Measurements from ENCODE around the gene CACNA1B.

The CACNA1B gene

DNA sequence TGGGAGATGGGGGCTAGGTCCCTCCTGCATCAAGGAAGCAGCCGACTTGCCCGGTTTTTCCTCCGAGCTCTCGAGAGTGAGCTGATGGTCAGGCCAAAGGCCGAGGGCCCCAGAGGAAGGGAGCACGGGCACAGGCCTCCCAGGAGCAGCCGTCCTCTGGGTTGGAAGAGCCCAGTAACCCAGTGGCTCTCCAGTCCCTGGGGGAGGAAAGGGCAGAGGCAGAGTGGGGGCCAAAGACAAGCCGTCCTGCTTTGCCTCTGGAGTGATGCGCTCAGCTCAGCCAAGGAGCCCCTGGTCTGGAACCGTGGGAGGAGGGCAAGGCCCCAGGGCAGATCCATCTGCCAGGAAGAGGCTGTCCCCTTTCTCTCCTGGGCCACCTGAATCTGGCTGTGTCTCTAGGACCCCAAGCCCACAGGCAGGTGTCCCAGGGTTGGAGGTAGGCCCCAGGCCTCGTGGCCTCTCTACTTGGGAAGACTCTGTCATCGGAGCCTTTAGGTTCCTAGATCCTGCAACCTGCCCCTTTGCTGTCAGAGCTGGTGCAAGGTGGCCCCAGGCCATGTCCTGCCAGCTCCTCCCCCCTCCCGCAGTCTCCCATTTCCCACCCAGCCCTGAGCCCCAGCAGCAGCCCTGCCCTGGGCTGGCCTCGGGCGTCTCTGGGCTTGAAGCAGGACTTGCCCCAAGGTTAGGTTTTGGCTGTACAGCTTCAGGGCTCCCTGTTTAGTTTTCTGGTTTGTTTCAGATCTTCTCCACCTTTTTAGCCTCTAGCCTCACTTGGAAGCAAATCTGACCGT lies 224.1 kb downstream of the CACNA1B start:
- no peak overlapping the region for H3K4me3 ChIP-seq (ENCODE audit: low read depth, low read length)
- no peak for DNase-seq (ENCODE audit: low read depth)
- TF ChIP-seq, protein P1, sequence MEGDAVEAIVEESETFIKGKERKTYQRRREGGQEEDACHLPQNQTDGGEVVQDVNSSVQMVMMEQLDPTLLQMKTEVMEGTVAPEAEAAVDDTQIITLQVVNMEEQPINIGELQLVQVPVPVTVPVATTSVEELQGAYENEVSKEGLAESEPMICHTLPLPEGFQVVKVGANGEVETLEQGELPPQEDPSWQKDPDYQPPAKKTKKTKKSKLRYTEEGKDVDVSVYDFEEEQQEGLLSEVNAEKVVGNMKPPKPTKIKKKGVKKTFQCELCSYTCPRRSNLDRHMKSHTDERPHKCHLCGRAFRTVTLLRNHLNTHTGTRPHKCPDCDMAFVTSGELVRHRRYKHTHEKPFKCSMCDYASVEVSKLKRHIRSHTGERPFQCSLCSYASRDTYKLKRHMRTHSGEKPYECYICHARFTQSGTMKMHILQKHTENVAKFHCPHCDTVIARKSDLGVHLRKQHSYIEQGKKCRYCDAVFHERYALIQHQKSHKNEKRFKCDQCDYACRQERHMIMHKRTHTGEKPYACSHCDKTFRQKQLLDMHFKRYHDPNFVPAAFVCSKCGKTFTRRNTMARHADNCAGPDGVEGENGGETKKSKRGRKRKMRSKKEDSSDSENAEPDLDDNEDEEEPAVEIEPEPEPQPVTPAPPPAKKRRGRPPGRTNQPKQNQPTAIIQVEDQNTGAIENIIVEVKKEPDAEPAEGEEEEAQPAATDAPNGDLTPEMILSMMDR (conservative IDR thresholded peaks at IDR 0.05; ENCODE audit: low read depth, low read length): no peak

DNA sequence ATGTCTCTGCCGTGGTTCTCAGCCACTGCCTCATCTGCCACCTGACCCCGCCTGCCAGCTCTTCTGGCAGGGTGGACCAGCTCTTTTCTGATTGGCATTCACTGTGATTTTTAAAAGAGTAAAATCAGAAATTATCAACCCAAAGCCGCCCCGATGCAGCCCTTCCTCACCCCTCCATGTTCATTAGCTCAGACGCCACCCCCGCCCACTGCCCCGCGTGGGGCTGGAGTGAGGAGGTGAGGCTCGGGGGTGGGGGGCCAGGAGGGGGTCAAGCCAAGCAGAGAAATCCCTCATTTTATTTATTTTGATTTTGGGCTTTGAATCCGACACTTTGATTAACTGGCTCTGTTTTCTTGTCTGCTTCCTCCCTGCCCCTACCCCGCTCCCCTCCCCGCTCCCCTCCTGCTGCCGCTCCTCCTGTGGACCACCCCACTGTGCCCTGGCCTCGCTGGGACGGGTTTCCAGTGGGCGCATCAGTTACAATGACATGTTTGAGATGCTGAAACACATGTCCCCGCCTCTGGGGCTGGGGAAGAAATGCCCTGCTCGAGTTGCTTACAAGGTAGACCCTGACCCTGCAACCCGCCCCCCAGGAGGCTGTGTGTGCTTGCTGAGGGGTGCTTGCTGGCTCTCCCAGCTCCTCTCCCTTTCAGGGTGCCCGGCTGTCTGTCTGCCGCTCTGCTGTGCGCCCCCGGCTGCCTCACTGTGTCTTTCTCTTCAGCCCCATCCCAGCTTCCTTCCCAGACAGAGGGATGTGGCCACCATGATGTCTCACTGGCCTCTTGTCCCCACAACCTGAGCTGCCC lies 224.9 kb downstream of the CACNA1B start:
- H3K4me3 ChIP-seq (ENCODE audit: low read depth, low read length): no peak overlapping the region
- TF ChIP-seq, protein P1 (conservative IDR thresholded peaks at IDR 0.05; ENCODE audit: low read depth, low read length): no peak
- no peak for DNase-seq (ENCODE audit: low read depth)

DNA sequence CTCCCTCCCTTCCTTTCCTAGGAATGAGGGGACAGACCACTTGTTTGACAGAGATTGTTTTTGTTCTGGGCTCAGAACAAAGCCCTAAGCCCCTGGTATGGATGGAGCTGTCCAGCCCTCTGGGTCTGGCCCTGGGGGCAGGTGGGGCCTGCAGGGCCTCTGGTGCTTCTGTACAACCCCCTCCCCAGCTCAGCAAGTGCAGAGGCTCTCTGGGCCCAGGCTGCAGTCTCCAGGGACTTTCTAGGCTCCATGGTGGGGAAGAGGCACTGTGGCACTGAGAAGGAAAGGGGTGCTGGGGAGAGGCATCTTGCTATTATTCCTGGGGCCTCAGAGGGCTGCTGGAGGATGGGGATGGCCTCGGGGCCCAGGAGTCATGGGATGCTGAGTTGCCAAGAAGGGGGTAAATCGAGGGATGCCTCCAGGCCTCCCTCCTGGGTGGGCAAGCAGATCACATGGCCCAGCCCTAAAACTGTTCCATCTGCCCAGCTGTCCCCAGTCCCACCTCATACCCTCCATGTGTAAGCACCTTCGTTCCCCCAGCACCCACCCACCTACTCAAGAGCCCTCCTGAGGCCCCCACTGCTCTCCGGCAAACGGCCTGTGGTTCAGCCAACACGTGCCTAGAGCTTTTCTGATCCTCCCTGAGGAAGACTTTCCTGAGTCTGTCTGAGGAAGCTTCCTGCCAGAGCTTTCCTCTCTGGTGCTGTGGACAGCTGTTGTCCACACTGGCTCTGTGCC lies 225.7 kb downstream of the CACNA1B start:
- TF ChIP-seq, protein P1 (conservative IDR thresholded peaks at IDR 0.05; ENCODE audit: low read depth, low read length): no peak
- H3K4me3 ChIP-seq (ENCODE audit: low read depth, low read length): no peak overlapping the region
- no peak for DNase-seq (ENCODE audit: low read depth)

DNA sequence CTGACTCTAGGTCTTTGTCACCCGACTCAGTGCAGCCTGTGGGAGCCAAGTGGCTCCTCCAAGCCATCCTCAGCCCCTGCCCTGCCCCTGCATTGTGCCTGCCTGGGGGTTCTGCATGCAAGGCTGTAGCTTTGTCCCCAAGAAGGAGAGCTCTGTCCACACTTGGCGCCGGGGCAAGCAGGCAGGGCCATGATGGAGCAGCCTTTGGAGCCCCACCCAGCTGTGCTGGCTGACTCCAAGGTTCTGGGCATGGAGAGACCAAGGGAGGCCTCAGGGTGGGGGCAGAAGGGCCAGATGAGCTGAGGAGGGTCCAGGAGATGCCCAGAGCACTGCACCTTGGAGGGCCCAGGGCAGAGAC lies 226.2 kb downstream of the CACNA1B start:
- TF ChIP-seq, protein P1 (conservative IDR thresholded peaks at IDR 0.05; ENCODE audit: low read depth, low read length): no peak
- DNase-seq (ENCODE audit: low read depth): no peak
- no peak overlapping the region for H3K4me3 ChIP-seq (ENCODE audit: low read depth, low read length)

DNA sequence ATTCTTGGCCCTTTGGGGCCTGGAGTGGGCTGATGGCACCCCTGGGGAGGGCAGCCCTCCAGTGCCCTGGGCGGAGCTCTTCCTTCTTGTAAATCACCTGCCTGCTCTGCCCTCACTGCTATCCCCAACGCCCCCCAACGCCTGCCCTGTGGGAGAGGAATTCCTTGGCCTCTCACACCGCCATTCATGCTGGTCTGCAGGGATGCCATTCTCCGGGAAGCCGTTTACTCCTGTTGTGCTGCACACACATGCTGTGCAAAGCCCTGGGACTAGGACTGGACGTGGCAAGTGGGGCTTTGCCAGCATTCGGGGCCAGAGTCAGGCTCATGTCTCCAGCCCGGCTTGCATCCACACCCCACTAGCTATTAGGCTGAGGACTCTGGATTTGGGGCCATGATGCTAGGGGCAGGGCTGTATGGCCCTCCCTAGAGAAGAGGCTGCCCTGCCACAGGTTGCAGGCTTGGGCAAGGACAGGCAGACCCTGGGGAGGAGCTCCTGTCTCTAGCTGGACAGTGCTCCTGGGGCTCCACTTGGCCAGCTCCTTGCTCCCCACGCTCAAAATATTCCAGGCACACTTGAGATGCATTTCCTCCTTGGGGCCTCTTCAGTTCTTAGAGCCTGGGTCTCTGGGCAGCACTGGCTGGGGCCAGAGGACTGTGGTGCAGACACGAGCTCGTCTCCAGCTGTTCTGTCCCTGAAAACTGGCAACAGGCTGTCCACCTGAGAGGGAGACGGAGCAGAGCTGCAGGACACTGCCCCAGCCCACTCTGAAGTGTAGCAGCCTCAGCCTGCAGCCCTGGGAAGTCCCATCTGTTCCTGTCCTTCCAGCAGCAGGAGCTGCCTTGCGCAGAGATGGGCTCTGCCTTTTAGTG lies 226.9 kb downstream of the CACNA1B start:
- no peak overlapping the region for H3K4me3 ChIP-seq (ENCODE audit: low read depth, low read length)
- DNase-seq (ENCODE audit: low read depth): no peak
- TF ChIP-seq, protein P1 (conservative IDR thresholded peaks at IDR 0.05; ENCODE audit: low read depth, low read length): no peak

DNA sequence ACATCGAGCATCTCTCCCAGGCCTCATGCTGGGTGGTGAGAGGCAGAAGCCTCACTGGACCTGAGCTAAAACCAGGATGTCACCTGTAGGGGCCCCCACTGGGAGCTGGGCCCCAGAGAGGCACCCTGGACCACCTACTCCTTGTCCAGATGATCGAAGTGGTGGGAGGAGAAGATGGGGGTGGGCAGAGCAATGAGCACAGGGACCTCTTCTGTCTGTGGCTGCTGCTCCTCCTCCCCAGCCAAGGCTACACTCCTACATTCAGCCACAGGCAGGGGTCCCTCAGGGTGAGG lies 227.5 kb downstream of the CACNA1B start:
- H3K4me3 ChIP-seq (ENCODE audit: low read depth, low read length): no peak overlapping the region
- TF ChIP-seq, protein P1 (conservative IDR thresholded peaks at IDR 0.05; ENCODE audit: low read depth, low read length): no peak
- no peak for DNase-seq (ENCODE audit: low read depth)
